Mesendoderm (in vitro differentiated cells): ENCODE measurements around the gene SPTBN1.
A peak's percentile ranks its signal among the peaks of the same experiment; 100 is the strongest.

Source experiments
- DNase-seq: peaks from one replicate; pipeline ENCODE4 v3.0.0; 2013
- H2AK5ac ChIP-seq: 2 replicates; pipeline ENCODE4 v1.6.1; 2013; ENCODE audit warnings: low read length, inconsistent platforms
- H2BK120ac ChIP-seq: 2 replicates; pipeline ENCODE4 v1.6.1; 2013; ENCODE audit warnings: low read depth, mild to moderate bottlenecking, low read length, moderate library complexity, mixed read lengths
- H2BK15ac ChIP-seq: replicated peaks from 2 replicates; pipeline ENCODE4 v1.6.1; 2013; ENCODE audit warnings: low read depth, mild to moderate bottlenecking, moderate library complexity
- H2BK5ac ChIP-seq: 2 replicates; pipeline ENCODE4 v1.6.1; 2013; ENCODE audit warnings: low read length, inconsistent platforms
- H3K18ac ChIP-seq: 2 replicates; pipeline ENCODE4 v1.6.1; 2013; ENCODE audit warnings: mild to moderate bottlenecking, low read length, mixed read lengths
- H3K23ac ChIP-seq: one replicate; pipeline ENCODE4 v1.6.1; 2013; ENCODE audit warnings: low read length
- H3K27ac ChIP-seq: 2 replicates; pipeline ENCODE4 v1.5.1; 2013; ENCODE audit warnings: low read depth, mild to moderate bottlenecking, inconsistent platforms, low read length, moderate library complexity
- H3K27me3 ChIP-seq: 2 replicates; pipeline ENCODE4 v1.6.1; 2013; ENCODE audit warnings: low read length, control low read depth, mild to moderate bottlenecking, inconsistent platforms; ENCODE audit not compliant: insufficient read depth, poor library complexity
- H3K36me3 ChIP-seq: 2 replicates; pipeline ENCODE4 v1.6.1; 2013; ENCODE audit warnings: low read length, inconsistent platforms; ENCODE audit not compliant: control insufficient read depth, insufficient read depth
- H3K4ac ChIP-seq: one replicate; pipeline ENCODE4 v1.6.1; 2013; ENCODE audit warnings: low read depth, mild to moderate bottlenecking, low read length, moderate library complexity
- H3K4me1 ChIP-seq: 2 replicates; pipeline ENCODE4 v1.6.1; 2013; ENCODE audit warnings: low read depth, low read length, inconsistent platforms; ENCODE audit not compliant: control insufficient read depth
- H3K4me2 ChIP-seq: 2 replicates; pipeline ENCODE4 v1.6.1; 2013; ENCODE audit warnings: low read length
- H3K4me3 ChIP-seq: 2 replicates; pipeline ENCODE4 v1.5.1; 2013; ENCODE audit warnings: mild to moderate bottlenecking, low read length
- H3K56ac ChIP-seq: one replicate; pipeline ENCODE4 v1.6.1; 2013; ENCODE audit warnings: low read length
- H3K79me1 ChIP-seq: 2 replicates; pipeline ENCODE4 v1.6.1; 2013; ENCODE audit warnings: low read length, inconsistent platforms
- H3K79me2 ChIP-seq: 2 replicates; pipeline ENCODE4 v1.6.1; 2013; ENCODE audit warnings: mild to moderate bottlenecking, low read length; ENCODE audit not compliant: control insufficient read depth, insufficient read depth
- H3K9ac ChIP-seq: 2 replicates; pipeline ENCODE4 v1.6.1; 2013; ENCODE audit warnings: low read length, inconsistent platforms
- H4K5ac ChIP-seq: one replicate; pipeline ENCODE4 v1.6.1; 2013; ENCODE audit warnings: low read length
- H4K8ac ChIP-seq: one replicate; pipeline ENCODE4 v1.6.1; 2013; ENCODE audit warnings: low read depth, mild to moderate bottlenecking, control low read depth, low read length, moderate library complexity
- WGBS: extraction: QIAGEN DNeasy Blood & Tissue Kit; methylation state at CpG from one replicate; pipeline ENCODE4 v1.1.7; 2013; ENCODE audit warnings: low lambda C conversion rate, missing lambda C conversion rate; ENCODE audit not compliant: insufficient coverage; ENCODE audit errors: extremely low coverage; 5-methylcytosine and 5-hydroxymethylcytosine counted together

SPTBN1 gene

GRCh38 chr2:54593249-54593648 is 137.1 kb downstream of the SPTBN1 start:
- peaks cover 7% of the 10 kb centered on the region for H3K4me1 ChIP-seq
- no peak overlapping the region for H3K27ac ChIP-seq
- no peak overlapping the region for H2BK120ac ChIP-seq
- H2AK5ac ChIP-seq, result no peak overlapping the region
- H3K23ac ChIP-seq, result no peak overlapping the region
- no peak for DNase-seq
- H2BK5ac ChIP-seq, result no peak overlapping the region
- H3K4me2 ChIP-seq, result no peak overlapping the region
- no peak overlapping the region for H3K4me3 ChIP-seq
- no peak overlapping the region for H2BK15ac ChIP-seq
- H3K18ac ChIP-seq, result no peak overlapping the region
- WGBS, result no CpG with 5 or more reads among the region's 4 CpGs
- no peak overlapping the region for H3K4ac ChIP-seq
- no peak overlapping the region for H4K8ac ChIP-seq
- H3K36me3 ChIP-seq, result no peaks in the 10 kb centered on the region
- no peak overlapping the region for H3K9ac ChIP-seq
- H4K5ac ChIP-seq, result no peak overlapping the region
- no peaks in the 10 kb centered on the region for H3K27me3 ChIP-seq
- no peak overlapping the region for H3K56ac ChIP-seq
- H3K79me2 ChIP-seq, result peaks cover 58% of the 10 kb centered on the region
- peaks cover 35% of the 10 kb centered on the region for H3K79me1 ChIP-seq

- peaks cover 59% of the 10 kb centered on the region for H3K79me2 ChIP-seq
- no peak overlapping the region for H3K4ac ChIP-seq
- H3K79me1 ChIP-seq, result peaks cover 36% of the 10 kb centered on the region
- H3K4me3 ChIP-seq, result no peak overlapping the region
- H2BK15ac ChIP-seq, result no peak overlapping the region
- no peak overlapping the region for H2BK120ac ChIP-seq
- H4K5ac ChIP-seq, result no peak overlapping the region
- peaks cover 4% of the 10 kb centered on the region for H3K4me1 ChIP-seq
- no peaks in the 10 kb centered on the region for H3K36me3 ChIP-seq
- H2BK5ac ChIP-seq, result no peak overlapping the region
- no peak overlapping the region for H3K4me2 ChIP-seq
- DNase-seq, result no peak
- H2AK5ac ChIP-seq, result no peak overlapping the region
- H3K23ac ChIP-seq, result no peak overlapping the region
- WGBS, result no CpG with 5 or more reads among the region's 4 CpGs
- no peak overlapping the region for H3K9ac ChIP-seq
- no peak overlapping the region for H3K56ac ChIP-seq
- no peaks in the 10 kb centered on the region for H3K27me3 ChIP-seq
- no peak overlapping the region for H4K8ac ChIP-seq
- H3K18ac ChIP-seq, result no peak overlapping the region
- no peak overlapping the region for H3K27ac ChIP-seq
These were observed 137.9 kb downstream of the SPTBN1 start for GRCh38 chr2:54594048-54594447.

GRCh38 chr2:54595161-54595803 is 139.2 kb downstream of the SPTBN1 start:
- Histone ChIP-seq H4K8ac (no peak overlapping the region), H3K4ac (no peak overlapping the region), H3K18ac (no peak overlapping the region), H3K79me1 (peaks cover 42% of the 10 kb centered on the region), H3K23ac (peak overlapping the region; percentile 33), H3K27ac (no peak overlapping the region), H3K4me1 (peaks cover 2% of the 10 kb centered on the region), H3K56ac (no peak overlapping the region), H3K27me3 (no peaks in the 10 kb centered on the region), H3K36me3 (peaks cover 1% of the 10 kb centered on the region), H3K4me2 (no peak overlapping the region), H3K4me3 (no peak overlapping the region), H2BK5ac (no peak overlapping the region), H4K5ac (no peak overlapping the region), H2BK120ac (no peak overlapping the region), H3K79me2 (peaks cover 63% of the 10 kb centered on the region), H3K9ac (no peak overlapping the region), H2AK5ac (no peak overlapping the region), H2BK15ac (no peak overlapping the region)
- no CpG with 5 or more reads among the region's 13 CpGs for WGBS
- DNase-seq, result no peak

GRCh38 chr2:54595999-54596902 is 140.1 kb downstream of the SPTBN1 start:
- no peak overlapping the region for H2BK15ac ChIP-seq
- DNase-seq, result peak; percentile 58
- H3K23ac ChIP-seq, result peak overlapping the region; percentile 16
- no CpG with 5 or more reads among the region's 15 CpGs for WGBS
- no peak overlapping the region for H2BK120ac ChIP-seq
- H3K36me3 ChIP-seq, result peaks cover 1% of the 10 kb centered on the region
- no peak overlapping the region for H3K4me3 ChIP-seq
- H3K4me1 ChIP-seq, result peaks cover 2% of the 10 kb centered on the region
- H4K8ac ChIP-seq, result no peak overlapping the region
- no peak overlapping the region for H4K5ac ChIP-seq
- H3K79me2 ChIP-seq, result peaks cover 64% of the 10 kb centered on the region
- H3K9ac ChIP-seq, result no peak overlapping the region
- no peak overlapping the region for H2BK5ac ChIP-seq
- H3K4ac ChIP-seq, result no peak overlapping the region
- H2AK5ac ChIP-seq, result no peak overlapping the region
- no peak overlapping the region for H3K56ac ChIP-seq
- no peak overlapping the region for H3K27ac ChIP-seq
- H3K18ac ChIP-seq, result no peak overlapping the region
- no peak overlapping the region for H3K4me2 ChIP-seq
- H3K27me3 ChIP-seq, result no peaks in the 10 kb centered on the region
- peaks cover 39% of the 10 kb centered on the region for H3K79me1 ChIP-seq

- H3K4me3 ChIP-seq, result no peak overlapping the region
- H3K27me3 ChIP-seq, result no peaks in the 10 kb centered on the region
- peaks cover 4% of the 10 kb centered on the region for H3K4me1 ChIP-seq
- H2AK5ac ChIP-seq, result no peak overlapping the region
- H4K8ac ChIP-seq, result no peak overlapping the region
- H3K79me1 ChIP-seq, result peaks cover 43% of the 10 kb centered on the region
- H2BK5ac ChIP-seq, result no peak overlapping the region
- no peak overlapping the region for H3K4me2 ChIP-seq
- no peak overlapping the region for H3K27ac ChIP-seq
- H3K9ac ChIP-seq, result no peak overlapping the region
- no peak overlapping the region for H3K56ac ChIP-seq
- H3K36me3 ChIP-seq, result peaks cover 1% of the 10 kb centered on the region
- no peak overlapping the region for H3K18ac ChIP-seq
- DNase-seq, result no peak
- H3K4ac ChIP-seq, result no peak overlapping the region
- H4K5ac ChIP-seq, result no peak overlapping the region
- H3K23ac ChIP-seq, result no peak overlapping the region
- no CpG with 5 or more reads among the region's 5 CpGs for WGBS
- no peak overlapping the region for H2BK15ac ChIP-seq
- peaks cover 69% of the 10 kb centered on the region for H3K79me2 ChIP-seq
- H2BK120ac ChIP-seq, result no peak overlapping the region
These were observed 141.2 kb downstream of the SPTBN1 start for GRCh38 chr2:54597153-54597848.
